Stimulated activated CD8-positive, alpha-beta memory T cell treated with anti-CD3 and anti-CD28 coated beads, Interleukin-2, amount 100 ng/mL, for 1 hour (primary cell): ENCODE data around the gene NUP98.
"Not testable (repeated sequence)": the region's sequence is repeated elsewhere in the genome, so short reads cannot be mapped to it uniquely, and the experiment has no call there.

Experiments
- DNase-seq, 2 donors: peaks; one replicate each; pipeline ENCODE4 v3.0.0-alpha.2; 2020; ENCODE audit warnings: low read depth in 2 of 2

The NUP98 gene

DNA sequence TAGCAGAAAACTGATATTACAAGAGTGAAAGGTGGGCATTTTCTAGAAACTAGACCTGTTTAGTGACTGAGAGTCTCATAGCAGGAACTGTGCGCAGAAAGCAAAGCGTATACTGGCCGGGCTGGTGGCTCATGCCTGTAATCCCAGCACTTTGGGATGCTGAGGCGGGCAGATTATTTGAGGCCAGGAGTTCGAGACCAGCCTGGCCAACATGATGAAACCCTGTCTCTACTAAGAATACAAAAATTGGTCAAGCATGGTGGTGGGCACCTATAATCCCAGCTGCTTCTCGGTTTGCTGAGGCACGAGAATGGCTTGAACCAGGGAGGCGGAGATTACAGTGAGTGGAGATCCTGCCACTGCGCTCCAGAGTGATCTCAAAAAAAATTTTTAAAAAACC is 1.8 kb upstream of the NUP98 start:
- DNase-seq: no peak

GRCh38 chr11:3796801-3797328 is 489 bp downstream of the NUP98 start:
- no peak for DNase-seq

- DNase-seq: no peak
Observed at GRCh38 chr11:3796346-3796745, 1.0 kb downstream of the NUP98 start.

- no peak for DNase-seq
Observed at GRCh38 chr11:3796002-3796311, 1.4 kb downstream of the NUP98 start.

DNA sequence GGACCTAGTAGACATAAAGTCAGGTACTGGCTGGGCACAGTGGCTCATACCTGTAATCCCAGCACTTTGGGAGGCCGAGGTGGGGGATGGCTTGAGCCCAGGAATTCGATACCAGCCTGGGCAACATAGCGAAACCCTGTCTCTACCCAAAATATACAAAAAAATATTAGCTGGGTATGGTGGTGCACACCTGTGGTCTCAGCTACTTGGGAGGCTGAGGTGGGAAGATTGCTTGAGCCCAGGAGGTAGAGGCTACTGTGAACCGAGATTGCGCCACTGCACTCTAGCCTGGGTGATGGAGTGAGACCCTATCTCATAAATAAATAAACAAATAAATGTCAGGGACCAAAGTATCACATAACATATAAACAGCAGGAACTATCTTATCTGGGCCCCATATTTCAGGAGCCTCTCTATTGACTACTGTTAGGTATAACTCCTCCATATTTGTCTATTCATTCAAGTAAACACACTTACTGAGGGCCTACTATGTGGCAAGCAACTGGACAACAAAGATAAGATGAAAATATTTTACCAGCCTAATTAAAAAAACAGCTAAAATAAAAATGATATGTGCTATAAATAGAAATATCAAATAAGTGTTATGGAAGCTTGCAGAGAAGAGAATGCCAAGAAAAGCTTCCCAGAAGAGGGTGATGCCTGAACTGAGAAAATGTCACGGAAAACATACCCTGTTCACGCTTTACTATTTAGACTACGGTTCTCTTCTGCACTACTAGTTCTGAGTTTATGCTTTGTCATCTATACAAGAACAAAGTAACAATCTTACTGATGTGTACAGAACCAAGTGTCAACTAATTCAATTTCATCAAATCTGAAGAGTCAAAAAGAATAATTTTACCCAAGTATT is 2.0 kb downstream of the NUP98 start:
- no peak for DNase-seq

- not testable (repeated sequence) for DNase-seq
Observed at GRCh38 chr11:3794387-3794786, 3.0 kb downstream of the NUP98 start.

DNA sequence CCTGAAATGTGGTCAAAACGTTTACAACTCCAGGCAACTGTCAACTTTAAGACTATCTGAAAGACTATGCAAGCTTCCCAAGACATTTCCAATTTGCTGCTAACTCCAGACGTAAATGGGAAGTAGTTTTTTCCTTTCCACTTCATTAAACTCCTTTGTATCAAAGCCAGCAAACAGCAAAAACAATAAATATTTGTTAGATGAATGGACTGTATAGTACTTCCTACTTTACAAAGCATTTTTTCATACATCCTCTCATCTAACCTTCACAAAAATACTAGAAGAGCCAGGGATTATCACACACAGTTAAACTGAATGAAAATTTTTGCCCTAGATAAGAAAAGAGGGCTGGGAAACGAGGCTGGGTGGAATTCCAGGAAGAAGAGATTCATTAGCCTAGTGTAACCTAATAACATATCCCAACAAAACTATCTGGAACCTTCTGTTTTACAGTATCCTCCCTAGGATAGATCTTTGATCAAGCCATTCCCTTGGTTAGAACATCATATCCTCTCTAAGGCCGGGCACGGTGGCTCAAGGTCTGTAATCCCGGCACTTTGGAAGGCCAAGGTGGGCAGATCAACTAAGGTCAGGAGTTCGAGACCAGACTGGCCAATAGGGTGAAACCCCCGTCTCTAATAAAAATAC is 10.4 kb downstream of the NUP98 start:
- no peak for DNase-seq

DNA sequence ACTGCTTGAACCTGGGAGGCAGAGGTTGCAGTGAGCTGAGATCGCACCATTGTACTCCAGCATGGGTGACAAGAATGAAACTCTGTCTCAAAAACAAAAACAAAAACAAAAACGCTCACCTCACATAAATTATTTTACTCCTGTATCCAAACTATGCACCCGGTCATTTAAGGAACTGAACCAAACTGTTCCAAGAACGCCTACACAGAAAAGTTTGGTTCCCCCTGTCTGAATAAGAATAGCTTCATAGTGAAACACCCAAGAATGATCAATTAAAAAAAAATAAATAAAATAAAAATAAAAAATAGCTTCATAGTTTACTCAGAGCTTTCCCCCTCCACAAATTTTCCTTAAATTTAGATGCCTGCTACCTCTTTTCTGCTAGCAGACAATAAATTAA is 13.7 kb downstream of the NUP98 start:
- no peak for DNase-seq

DNA sequence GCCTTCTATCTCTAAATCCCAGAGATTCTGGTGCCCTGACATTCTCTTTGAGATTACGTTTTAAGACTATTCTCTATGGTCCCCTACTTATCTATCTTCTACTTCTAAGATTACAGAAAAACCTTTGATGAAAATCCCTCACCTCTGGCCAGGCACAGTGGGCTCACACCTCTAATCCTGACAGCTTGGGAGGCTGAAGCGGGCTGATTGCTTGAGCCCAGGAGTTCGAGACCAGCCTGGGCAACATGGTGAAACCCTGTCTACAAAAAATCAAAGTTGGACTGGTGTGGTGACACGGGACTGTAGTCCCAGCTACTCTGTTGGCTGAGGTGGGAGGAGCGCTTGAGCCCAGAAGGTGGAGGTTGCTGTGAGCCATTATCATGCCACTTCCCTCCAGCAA is 14.4 kb downstream of the NUP98 start:
- no peak for DNase-seq

DNA sequence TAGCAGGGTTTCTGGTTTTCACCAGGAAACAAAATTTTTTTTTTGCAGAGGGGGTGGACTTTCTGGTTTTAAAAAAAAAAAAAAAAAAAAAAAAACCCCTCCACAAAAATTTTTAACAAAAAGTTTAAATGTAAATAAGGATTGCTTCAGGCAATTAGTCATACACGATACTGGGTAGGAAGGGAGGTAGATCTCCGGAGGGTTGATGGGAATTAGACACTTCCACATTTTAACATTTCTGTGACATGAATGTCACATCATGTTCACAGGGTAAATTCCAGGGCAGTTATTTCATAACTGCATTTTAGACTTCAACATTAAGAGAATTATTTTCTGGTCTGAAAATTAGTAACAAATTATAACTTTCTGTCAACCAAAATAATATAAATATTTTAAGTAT is 15.9 kb downstream of the NUP98 start:
- no peak for DNase-seq

DNA sequence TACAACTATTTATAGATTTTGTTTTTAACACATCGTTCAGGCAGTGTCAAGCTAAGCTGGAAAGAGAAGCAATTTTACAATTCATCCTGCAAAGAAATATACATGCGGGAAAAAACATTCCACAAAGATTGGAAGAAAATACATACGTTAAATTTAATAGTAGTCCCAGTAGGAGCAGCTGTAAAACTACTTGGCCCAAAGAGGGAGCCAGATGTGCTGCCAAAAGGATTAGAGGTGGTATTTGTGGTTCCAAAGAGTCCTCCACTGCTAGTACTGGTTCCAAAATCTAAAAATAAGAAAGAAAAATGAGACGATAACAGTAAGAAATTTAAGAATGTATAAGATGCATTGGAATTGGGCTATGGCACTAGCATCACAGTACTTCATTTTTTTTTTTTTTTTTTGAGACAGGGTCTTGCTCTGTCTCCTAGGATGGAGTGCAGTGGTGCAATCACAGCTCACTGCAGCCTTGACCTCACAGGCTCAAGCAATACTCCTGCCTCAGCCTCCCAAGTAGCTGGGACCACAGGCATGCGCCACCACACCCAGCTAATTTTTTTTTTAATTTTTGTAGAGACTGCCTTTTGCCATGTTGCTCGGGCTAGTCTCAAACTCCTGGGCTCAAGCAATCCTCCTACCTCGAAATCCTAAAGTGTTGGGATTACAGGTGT is 21.5 kb downstream of the NUP98 start:
- DNase-seq: no peak

DNA sequence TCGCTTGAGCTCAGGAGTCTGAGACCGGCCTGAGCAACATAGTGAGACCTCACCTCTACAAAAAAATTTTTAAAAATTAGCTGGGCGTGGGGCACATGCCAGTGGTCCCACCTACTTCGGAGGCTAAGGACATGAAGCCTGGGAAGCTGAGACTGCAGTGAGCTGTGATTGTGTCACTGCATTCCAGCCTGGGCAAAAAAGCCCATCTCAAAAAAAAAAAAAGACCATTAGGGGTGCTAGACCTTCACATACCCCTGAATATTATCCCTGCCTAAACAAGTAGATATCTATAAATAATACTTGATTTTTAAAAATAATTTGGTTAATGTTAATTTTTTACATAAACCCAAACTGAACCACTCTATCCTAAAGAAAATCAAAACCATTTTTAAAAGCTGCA is 24.2 kb downstream of the NUP98 start:
- no peak for DNase-seq

DNA sequence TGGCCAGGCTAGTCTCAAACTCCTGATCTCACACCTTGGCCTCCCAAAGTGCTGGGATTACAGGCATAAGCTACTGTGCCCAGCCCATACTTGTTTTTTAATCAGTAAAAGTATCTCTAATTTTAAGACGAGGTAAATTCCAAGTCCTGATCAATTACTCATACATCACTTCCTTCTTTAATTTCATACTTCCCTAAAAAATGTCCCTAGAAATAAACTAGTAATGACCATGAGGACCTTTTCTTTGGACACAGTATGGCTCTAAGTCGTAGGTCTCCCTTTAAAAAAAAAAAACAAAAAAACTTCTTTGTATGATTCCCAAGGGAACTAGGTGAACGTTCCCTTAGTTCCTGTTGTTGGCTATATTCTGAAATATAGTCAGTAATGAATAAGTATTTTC is 29.8 kb downstream of the NUP98 start:
- DNase-seq: no peak

DNA sequence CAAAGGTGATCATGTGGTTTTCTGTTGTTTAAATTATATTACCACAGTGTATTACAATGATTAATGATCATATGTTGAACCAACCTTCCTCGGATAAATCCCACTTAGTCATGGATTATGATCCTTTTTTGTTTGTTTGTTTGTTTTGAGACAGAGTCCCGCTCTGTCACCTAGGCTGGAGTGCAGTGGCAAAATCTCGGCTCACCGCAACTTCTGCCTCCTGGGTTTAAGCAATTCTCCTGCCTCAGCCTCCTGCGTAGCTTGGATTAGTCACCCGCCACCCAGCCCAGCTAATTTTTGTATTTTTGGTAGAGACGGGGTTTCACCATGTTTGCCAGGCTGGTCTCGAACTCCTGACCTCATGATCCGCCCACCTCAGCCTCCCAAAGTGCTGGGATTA is 30.5 kb downstream of the NUP98 start:
- not testable (repeated sequence) for DNase-seq

- DNase-seq: no peak
Observed at GRCh38 chr11:3764266-3764665, 33.1 kb downstream of the NUP98 start.

GRCh38 chr11:3755151-3755550 is 42.2 kb downstream of the NUP98 start:
- no peak for DNase-seq

DNA sequence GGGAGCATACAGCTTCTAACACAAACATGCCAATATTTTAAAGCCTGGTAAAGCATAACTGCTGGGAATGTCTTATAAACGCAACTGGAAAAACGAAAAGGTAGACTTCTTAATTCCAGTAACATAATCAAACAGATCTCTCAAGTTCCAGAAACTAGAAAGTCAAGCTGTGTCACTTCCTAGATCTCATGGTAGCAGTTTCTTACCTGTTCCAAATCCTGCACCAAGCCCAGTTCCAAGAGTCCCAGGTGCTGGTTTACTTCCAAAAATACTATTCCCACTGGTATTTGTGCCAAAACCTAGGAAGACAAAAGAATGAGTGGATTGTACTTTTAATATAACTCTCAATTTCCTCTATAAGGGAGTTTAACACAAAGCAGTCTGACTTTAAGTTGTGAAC is 44.2 kb downstream of the NUP98 start:
- DNase-seq: no peak

DNA sequence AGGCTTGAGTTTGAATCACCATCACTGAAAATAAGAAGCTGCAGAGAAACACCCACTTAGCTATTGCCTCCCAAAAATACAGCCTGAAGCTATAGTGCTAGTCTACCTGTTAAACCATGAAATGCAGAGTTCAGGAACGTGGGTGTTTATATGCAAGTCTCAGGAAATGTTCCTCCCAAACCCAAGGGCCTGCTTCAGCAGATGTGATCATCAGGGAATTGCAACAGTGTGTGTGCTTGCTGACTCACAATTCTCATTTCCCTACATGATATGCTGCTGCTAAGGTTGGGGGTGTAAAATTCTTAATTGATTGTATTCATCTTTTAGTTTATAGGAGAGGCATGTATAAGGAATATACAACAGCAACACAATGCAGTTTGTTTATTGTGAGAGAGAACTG is 49.6 kb downstream of the NUP98 start:
- no peak for DNase-seq

- DNase-seq: no peak
Observed at GRCh38 chr11:3745161-3745560, 52.2 kb downstream of the NUP98 start.

GRCh38 chr11:3738723-3739122 is 58.6 kb downstream of the NUP98 start:
- DNase-seq: no peak

GRCh38 chr11:3738241-3738640 is 59.1 kb downstream of the NUP98 start:
- DNase-seq: no peak

- DNase-seq: no peak
Observed at GRCh38 chr11:3737386-3737933, 59.9 kb downstream of the NUP98 start.

GRCh38 chr11:3736816-3737215 is 60.5 kb downstream of the NUP98 start:
- DNase-seq: no peak
